ENCODE data around the gene DCUN1D1. TPM values are rescaled to one million over a fixed set of nuclear protein-coding genes. Genes with fewer than 3 reads are reported as not detected.

DCUN1D1 gene
- total and polyA plus RNA-seq, 10 of the 15 experiments (the other 5 are each of a cell fraction or from before 2014, with no cell fraction given) = 19.8 to 47.4 (median 30.8) TPM

DNA sequence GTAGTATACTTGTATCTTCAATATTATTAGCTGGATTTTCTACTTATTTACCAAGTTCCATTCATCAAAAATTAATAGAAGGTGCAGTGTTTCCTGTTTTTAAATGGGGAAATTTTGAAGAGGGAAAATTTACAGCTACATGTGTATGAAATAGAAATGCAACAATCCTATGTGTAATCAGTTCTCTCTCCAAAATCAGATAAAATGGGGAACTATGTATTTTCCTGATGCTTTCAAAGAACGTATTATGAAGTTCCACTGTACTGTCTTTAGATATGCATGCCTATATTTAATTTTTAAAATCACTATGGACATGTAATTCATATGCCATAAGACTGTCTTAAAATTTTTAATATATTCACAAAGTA, 43.4 kb downstream of the DCUN1D1 start:
- Histone ChIP-seq H2AFZ (ENCODE audit: control insufficient read depth, low read depth, low read length) (no peak overlapping the region), H3K9ac (ENCODE audit: control insufficient read depth, insufficient read depth, low read length) (no peak overlapping the region), H3K79me2 (ENCODE audit: control insufficient read depth, insufficient read depth, low read length) (no peaks in the 10 kb centered on the region), H4K20me1 (ENCODE audit: control insufficient read depth, insufficient read depth) (no peaks in the 10 kb centered on the region), H3K27me3 (replicated peaks in 1 of 2; ENCODE audit: control insufficient read depth in 2 of 2, insufficient read depth in 2 of 2, low read length in 1 of 2) (no peaks in the 10 kb centered on the region), H3K4me1 (ENCODE audit: control insufficient read depth, insufficient read depth, low read length) (peaks cover 6% of the 10 kb centered on the region), H3K36me3 (ENCODE audit: control insufficient read depth in 2 of 2, insufficient read depth in 2 of 2, low read length in 1 of 2) (no peaks in the 10 kb centered on the region; a peak in 1 of 4 replicates), H3K9me3 (replicated peaks; ENCODE audit: control insufficient read depth, insufficient read depth, low read length) (no peaks in the 10 kb centered on the region; the same call in 2 of the 3 replicates), H3K27ac (ENCODE audit: control insufficient read depth, insufficient read depth) (no peak overlapping the region), H3K4me3 (no peak overlapping the region), H3K4me2 (ENCODE audit: control insufficient read depth, insufficient read depth) (no peak overlapping the region)
- ChIA-PET RAD21 (ENCODE audit: unreplicated experiment) (interaction anchor here (0.8 kb wide), 1 partner anchor 222 kb away, joined by 3 read pairs; no protein-coding TSS in a partner anchor), CTCF (interaction anchor here (1.5 to 2.6 kb wide), 3 partner anchors 10 to 26 kb away, joined by 3 to 10 read pairs (median 7); no protein-coding TSS in a partner anchor), POLR2A (interaction anchor here (1.0 to 1.6 kb wide), 2 partner anchors 11 to 35 kb away, joined by 3 to 4 read pairs; no protein-coding TSS in a partner anchor), SMC1A (ENCODE audit: uncharacterized antibody, unreplicated experiment) (interaction anchor here (0.6 to 3.0 kb wide), 7 partner anchors 11 to 130 kb away, joined by 3 to 10 read pairs (median 5); no protein-coding TSS in a partner anchor)
- no TSS peak for BruUV-seq (replicated peaks)
- FAIRE-seq = no peak
- no peak for DNase-seq (ENCODE audit: low read depth, low spot score)
- no peak for ATAC-seq
- 89% methylated on average over 1 of the region's 1 CpG for WGBS (ENCODE audit: insufficient coverage, insufficient replicate concordance, low lambda C conversion rate, missing lambda C conversion rate)
- TF ChIP-seq GABPA (IDR thresholded peaks at IDR 0.05; ENCODE audit: low read depth) (no peak), ETV6 (conservative IDR thresholded peaks at IDR 0.05 in 1 of 2, IDR thresholded peaks at IDR 0.05 in 1 of 2; ENCODE audit: borderline replicate concordance in 1 of 2, low read depth in 1 of 2) (no peak), NFYA (IDR thresholded peaks at IDR 0.05; ENCODE audit: borderline replicate concordance, low read depth, low read length) (no peak)
- TF ChIP-seq, protein P1, sequence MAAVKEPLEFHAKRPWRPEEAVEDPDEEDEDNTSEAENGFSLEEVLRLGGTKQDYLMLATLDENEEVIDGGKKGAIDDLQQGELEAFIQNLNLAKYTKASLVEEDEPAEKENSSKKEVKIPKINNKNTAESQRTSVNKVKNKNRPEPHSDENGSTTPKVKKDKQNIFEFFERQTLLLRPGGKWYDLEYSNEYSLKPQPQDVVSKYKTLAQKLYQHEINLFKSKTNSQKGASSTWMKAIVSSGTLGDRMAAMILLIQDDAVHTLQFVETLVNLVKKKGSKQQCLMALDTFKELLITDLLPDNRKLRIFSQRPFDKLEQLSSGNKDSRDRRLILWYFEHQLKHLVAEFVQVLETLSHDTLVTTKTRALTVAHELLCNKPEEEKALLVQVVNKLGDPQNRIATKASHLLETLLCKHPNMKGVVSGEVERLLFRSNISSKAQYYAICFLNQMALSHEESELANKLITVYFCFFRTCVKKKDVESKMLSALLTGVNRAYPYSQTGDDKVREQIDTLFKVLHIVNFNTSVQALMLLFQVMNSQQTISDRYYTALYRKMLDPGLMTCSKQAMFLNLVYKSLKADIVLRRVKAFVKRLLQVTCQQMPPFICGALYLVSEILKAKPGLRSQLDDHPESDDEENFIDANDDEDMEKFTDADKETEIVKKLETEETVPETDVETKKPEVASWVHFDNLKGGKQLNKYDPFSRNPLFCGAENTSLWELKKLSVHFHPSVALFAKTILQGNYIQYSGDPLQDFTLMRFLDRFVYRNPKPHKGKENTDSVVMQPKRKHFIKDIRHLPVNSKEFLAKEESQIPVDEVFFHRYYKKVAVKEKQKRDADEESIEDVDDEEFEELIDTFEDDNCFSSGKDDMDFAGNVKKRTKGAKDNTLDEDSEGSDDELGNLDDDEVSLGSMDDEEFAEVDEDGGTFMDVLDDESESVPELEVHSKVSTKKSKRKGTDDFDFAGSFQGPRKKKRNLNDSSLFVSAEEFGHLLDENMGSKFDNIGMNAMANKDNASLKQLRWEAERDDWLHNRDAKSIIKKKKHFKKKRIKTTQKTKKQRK (IDR thresholded peaks at IDR 0.05; ENCODE audit: low read depth, low read length) = no peak
- intact Hi-C loops (cut with micrococcal nuclease; ENCODE audit: unreplicated experiment) = no loop called here
- in situ Hi-C loops (cut with MboI) = no loop called here
